Transverse colon (tissue), 4 donors: ENCODE data around the gene SLC12A7.

Experiments
- CTCF ChIP-seq, 5 experiments: fragments of 200-600 bp in 3 of 5; fragments of 450-650 bp in 2 of 5; sonication (generic) in 3 of 5; IDR thresholded peaks; 1 replicate in 2 of 5; 2 replicates in 3 of 5; pipeline ENCODE4 v1.5.1; 2016 to 2017; ENCODE audit warnings: antibody characterized with exemption in 5 of 5, inconsistent platforms in 3 of 5, mild to moderate bottlenecking in 2 of 5, moderate library complexity in 1 of 5
- POLR2A ChIP-seq: fragments of 450-650 bp; IDR thresholded peaks from one replicate; pipeline ENCODE4 v1.6.1; 2016; ENCODE audit warnings: antibody characterized with exemption, mild to moderate bottlenecking, moderate library complexity
- POLR2AphosphoS5 ChIP-seq, 3 donors: sonication (generic); formaldehyde crosslinking; IDR thresholded peaks; one replicate each; pipeline ENCODE4 v1.6.1; 2016; ENCODE audit warnings: antibody characterized with exemption in 3 of 3

DNA sequence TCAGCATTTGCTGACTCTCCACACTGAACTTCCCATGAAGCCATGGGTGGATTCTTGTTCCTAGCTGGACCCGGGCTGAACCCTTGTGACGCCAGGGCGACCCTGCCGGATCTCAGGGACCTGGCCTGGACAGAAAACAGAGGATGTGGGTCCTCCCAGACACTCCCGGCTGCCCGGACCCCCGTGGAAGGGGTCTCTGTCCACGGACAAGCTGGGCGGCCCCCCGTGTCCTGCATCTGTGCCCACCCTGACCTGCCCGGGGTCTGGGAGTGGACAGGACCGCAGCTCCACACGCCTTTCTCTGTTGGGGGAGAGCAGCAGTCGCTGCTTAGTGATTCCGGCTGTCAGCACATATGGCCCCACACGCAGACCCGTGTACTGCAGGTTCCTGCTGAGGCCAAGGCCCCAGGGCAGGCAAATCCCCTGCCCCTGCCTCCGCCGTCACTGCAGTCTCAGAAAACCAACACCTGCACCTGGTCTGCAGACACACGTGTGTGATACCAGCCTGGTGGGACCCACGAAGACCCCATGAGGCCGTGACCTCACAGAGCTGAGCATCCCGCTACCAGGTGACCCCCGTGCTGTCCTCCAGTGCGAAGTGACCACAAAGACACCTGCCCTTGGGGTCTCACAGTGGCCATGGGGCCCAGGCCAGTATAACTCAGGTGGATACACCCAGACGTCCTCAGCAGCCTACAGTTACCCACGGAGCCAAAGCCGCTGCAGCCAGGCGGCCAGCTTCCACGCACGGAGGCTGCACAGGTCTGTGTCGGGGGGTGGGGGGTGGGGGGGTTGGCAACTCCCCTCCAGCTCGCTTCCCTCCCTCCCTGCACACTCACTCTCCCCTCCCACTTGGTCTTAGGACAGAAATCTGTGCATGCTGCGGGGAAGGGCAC lies 52.6 kb downstream of the SLC12A7 start:
- no peak for TF ChIP-seq CTCF (IDR thresholded peaks at IDR 0.05)
- TF ChIP-seq POLR2A, result no peak
- no peak for TF ChIP-seq POLR2AphosphoS5 (IDR thresholded peaks at IDR 0.05)
